Posterior cingulate gyrus (tissue), 11 donors: ENCODE measurements around the gene DGKG.

Source experiments
- DNase-seq, 10 donors: peaks; one replicate each; pipeline versions ENCODE4 v3.0.0 to v3.0.0-alpha.2; 2020 to 2021; ENCODE audit warnings: mixed read lengths in 3 of 10
- intact Hi-C: fragments of 100-400 bp; cut with DNase I; formaldehyde crosslinking; loops from one replicate; pipeline ENCODE4 v1.15.1; 2023

DGKG gene

GRCh38 chr3:186321746-186322145 is 40.3 kb downstream of the DGKG start:
- DNase-seq = no peak
- intact Hi-C loops = no loop called here

GRCh38 chr3:186320862-186321568 is 41.0 kb downstream of the DGKG start:
- no peak for DNase-seq
- intact Hi-C loops = no loop called here

- intact Hi-C loops = no loop called here
- no peak for DNase-seq
Measured at GRCh38 chr3:186319945-186320344, 42.1 kb downstream of the DGKG start.

- intact Hi-C loops = no loop called here
- no peak for DNase-seq
Measured at GRCh38 chr3:186318135-186318534, 43.9 kb downstream of the DGKG start.

- intact Hi-C loops = no loop called here
- DNase-seq = peak in 1 of 10 donors; percentile 70
Measured at GRCh38 chr3:186317478-186317877, 44.6 kb downstream of the DGKG start.

- DNase-seq = peak in 1 of 10 donors; percentile 78
- intact Hi-C loops = no loop called here
Measured at GRCh38 chr3:186316666-186317260, 45.3 kb downstream of the DGKG start.

GRCh38 chr3:186315581-186316354 is 46.3 kb downstream of the DGKG start:
- intact Hi-C loops = no loop called here
- no peak for DNase-seq

GRCh38 chr3:186314896-186315295 is 47.1 kb downstream of the DGKG start:
- intact Hi-C loops = no loop called here

GRCh38 chr3:186311441-186311840 is 50.6 kb downstream of the DGKG start:
- DNase-seq = no peak
- intact Hi-C loops = no loop called here

More at GRCh38 chr3:186314896-186315295, 47.1 kb downstream of the DGKG start:
- DNase-seq = no peak

- intact Hi-C loops = no loop called here
- DNase-seq = no peak
Measured at GRCh38 chr3:186308549-186308948, 53.5 kb downstream of the DGKG start.

- intact Hi-C loops = no loop called here
Measured at GRCh38 chr3:186307594-186308221, 54.3 kb downstream of the DGKG start.

GRCh38 chr3:186305286-186305685 is 56.7 kb downstream of the DGKG start:
- intact Hi-C loops = no loop called here
- DNase-seq = no peak

More at GRCh38 chr3:186307594-186308221, 54.3 kb downstream of the DGKG start:
- DNase-seq = no peak

- no peak for DNase-seq
- intact Hi-C loops = no loop called here
Measured at GRCh38 chr3:186303965-186304364, 58.1 kb downstream of the DGKG start.

- DNase-seq = no peak
- intact Hi-C loops = no loop called here
Measured at GRCh38 chr3:186299327-186299726, 62.7 kb downstream of the DGKG start.

- DNase-seq = peak in 6 of 10 donors; percentile 23 to 86 (median 38)
- intact Hi-C loops = no loop called here
Measured at GRCh38 chr3:186298876-186299275, 63.2 kb downstream of the DGKG start.

GRCh38 chr3:186290796-186291195 is 71.2 kb downstream of the DGKG start:
- intact Hi-C loops = no loop called here
- no peak for DNase-seq

- DNase-seq = no peak
- intact Hi-C loops = no loop called here
Measured at GRCh38 chr3:186287711-186288110, 74.3 kb downstream of the DGKG start.

- DNase-seq = no peak
- intact Hi-C loops = no loop called here
Measured at GRCh38 chr3:186286114-186286513, 75.9 kb downstream of the DGKG start.

- intact Hi-C loops = no loop called here
- no peak for DNase-seq
Measured at GRCh38 chr3:186284661-186285060, 77.4 kb downstream of the DGKG start.

GRCh38 chr3:186284349-186284652 is 77.7 kb downstream of the DGKG start:
- DNase-seq = no peak
- intact Hi-C loops = no loop called here

GRCh38 chr3:186283651-186284348 is 78.2 kb downstream of the DGKG start:
- intact Hi-C loops = no loop called here
- DNase-seq = no peak
